Measurements from ENCODE around the gene SH3RF3.

SH3RF3 gene

DNA sequence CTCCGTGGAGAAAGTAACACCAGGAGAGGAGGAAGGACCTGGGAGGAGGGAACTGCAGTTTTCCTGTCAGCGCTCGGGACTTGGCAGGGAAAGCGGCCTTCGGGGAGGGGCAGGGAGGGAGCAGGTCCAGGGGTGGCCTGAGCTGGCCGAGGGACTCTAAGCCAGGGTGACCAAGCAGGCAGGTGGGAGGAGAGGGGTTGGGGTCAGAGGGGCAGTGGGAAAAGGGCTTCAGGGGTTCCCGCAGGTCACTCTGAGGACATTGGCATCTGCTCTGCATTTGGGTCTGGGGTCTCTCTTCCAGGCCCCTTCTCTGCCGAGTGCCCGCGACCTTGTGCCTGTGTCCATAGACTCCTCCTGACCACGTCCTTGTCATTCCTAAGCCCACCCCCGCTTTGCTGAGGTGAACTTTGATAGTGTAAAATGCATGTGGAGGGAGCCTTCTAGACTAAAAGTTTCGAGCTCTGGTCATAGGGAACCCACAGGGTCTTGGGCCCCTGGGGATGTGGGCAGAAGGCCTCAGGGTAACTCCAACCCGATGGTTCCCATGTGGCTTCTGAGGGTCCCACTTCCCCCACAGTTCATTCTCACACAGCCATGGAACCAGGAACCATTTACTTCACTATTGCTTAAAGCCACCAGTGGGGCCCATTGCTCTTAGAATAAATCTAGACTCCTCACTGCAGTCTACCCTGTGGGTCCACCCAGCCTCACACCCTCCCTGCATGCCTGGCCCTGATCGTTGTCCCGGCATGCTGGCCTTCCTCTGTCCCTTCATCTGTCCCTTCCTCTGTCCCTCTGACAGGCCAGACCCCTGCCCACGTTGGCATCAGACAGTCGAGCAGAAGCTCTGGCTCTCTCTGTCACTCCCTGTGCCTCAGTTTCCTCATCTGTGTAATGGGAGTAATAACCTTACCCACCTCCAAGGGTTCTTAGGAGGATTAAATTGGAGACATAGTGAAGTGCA lies 255.6 kb downstream of the SH3RF3 start:
- DNase-seq, result no peak

DNA sequence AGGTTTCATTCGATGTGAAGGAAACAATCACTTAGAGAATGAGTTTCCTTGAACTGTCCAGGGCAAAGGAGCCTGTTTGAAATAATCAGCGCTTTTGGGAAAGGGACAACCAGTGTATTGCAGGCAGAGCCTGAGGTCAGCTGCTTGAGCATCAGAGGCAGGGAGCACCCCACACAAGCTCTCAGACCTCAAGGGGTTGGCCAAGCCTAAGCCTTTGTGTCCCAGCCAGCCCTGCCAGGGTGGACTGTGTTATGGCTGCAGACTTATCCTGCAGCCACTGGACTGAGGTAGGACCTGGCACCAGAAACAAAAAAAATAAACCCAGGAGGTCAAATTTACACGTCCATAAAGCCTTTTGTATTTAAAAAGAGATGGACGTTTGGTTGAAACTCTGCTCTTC lies 256.5 kb downstream of the SH3RF3 start:
- DNase-seq, result no peak

DNA sequence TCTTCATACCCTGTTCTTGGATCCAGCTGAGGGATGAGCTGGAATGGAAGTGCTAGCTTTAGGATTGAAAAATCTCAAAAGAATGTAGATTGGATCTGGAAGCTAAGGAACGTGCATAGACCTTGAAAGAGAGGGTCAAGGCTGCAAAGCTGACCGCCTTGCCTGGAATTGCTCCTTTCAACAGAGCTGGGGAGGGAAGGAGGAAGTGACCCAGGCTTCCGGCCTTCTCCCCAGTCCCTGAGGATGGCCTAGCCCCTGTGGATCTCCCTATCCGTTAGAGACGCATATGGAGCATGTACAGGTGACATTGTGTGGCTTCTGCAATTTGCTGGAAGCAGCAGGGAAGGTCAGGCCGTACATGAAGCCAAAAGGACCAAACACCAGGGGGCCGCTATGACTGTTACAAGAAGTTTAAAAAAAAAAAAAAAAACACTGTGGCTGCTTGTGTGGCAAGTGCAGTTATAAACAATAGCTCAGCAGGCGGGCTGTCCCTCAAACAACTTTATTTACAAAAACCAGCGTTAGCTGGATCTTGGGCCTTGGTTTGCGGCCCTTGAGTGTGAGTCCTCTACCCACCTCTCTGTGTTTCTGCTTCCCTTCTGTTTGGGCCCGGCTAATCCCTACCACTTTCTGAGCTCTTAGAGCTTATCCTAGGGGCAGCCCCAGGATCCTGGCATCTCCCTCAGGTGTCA lies 257.1 kb downstream of the SH3RF3 start:
- no peak for DNase-seq

DNA sequence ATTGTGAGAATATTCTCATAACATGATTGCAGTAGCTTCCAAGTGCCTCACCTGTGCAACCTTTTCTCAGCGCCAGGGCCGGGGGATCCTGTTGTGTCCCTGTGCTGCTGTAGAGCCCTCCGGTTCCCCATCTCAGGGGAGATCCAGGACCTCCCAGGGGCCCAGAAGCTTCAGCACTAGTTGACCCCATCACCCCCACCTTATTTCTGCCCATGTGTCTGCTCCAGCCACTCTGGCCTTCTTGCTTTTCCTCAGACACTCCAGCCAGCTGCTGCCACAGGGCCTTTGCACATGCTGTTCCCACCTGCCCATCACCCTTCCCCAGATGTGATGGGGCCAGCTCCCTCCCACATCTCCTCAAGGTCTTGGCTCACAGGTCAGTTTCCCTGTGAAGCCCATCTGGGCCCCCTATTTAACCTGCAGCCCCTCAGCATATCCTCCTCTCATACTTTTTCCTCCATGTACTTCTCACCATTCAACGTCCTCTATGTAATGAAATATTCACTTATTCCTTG lies 258.3 kb downstream of the SH3RF3 start:
- DNase-seq, result no peak

DNA sequence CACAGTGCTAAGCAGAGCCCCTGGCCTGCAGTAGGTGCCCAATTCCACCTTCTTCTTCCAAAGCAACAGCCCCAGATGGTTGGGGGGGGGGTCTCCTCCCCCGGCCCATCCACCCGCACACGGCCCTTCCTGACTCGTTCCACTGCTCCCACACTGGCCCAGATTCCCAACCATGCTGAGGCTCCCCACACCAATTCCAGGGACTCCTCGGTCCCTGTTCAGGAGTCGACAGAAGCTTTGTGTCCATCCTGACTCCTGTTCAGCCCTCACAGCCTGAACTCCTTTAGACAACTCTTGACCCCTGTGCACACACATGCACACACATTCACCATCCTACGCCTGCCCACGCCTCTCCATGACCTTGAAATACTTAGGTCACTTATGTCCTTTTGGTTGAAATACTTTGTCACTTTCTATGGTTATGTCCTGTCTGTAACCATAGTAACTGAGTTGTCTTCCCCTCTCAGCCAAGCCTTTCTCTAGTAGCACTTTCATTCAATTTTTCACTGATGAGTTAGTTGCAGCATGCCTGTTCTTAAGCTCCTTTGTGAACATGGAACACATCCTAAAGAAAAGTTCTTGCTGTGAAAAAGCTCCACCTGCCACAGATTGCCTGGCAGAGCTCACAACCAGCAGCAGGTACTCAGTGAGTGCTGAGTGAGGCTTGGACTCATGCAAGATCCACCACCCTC lies 258.9 kb downstream of the SH3RF3 start:
- DNase-seq, result no peak

DNA sequence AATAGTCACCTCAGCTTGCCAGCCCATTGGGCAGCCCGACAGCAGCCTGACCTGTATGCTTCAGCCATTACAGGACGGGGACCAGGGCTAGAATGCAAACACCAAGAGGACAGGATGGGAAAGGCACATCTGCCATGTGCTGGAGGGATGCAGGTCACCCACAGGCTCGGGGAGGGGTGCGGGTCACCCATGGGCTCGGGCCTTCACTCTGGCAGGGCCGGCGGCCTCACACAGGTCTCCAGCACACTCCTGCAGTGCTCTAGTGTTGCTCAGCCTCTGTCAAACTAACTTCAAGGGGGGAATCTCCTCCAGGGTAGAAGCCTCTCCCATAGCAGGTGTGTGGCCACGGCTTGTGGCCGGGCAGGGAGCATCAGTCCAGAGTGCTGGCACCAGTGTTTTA lies 262.2 kb downstream of the SH3RF3 start:
- no peak for DNase-seq

DNA sequence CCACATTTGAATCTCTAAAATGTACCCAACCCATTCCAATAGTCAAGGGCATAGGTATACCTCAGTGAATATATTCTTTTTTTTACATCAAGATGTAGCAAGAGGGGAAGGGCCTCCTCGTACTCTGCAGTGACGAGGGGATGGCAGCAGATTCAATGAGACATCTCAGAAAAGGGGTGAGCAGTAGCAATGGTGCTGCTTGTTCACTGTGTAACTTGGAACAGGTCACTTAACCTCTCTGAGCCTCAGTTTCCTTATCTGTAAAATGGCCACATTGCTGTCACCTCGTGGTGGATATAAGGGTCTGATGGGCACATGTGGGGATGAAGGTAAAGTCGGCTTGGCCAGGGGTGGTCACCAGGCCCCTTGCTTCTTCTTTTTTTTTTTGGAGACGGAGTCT lies 263.1 kb downstream of the SH3RF3 start:
- DNase-seq, result no peak

DNA sequence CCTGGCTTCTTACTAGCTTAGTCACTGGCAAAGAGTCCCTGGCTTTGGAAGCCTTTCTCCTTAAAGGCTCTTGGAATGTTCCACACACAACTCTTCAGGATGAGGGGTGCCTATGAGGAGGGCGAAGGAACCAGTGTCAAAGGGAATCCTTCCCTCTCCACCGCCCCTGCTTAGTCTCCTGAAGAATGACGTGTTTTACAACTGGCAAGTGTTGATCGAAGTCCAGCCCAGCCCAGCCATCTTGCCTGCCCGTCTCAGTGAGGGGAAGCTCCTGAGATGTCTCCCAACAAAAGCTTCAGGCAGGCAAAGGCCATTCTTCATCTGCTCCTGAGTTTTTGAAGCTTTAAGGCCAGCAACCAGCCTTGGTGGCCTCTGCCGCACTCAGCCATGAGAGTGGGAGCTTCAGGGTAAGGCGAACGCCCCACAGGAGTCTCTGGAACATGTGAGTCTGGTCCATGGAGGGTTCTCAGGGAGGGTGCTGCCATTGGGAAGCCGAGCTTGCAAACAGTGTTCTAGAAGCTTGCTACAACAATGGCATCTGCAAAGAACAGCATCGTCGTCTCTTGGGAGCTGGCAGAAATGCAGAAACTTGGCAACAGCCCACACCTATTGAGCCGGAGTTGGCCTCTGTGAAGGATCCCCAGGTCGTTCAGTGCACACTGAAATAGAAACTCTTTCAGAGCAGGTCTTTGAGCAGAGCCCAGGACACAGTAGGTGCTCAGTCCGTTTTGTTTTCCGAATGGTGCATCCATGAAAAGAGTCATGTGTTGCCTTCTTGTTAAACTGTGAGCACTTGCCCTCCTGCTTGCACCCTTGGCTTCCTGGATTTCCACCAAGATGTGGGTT lies 264.0 kb downstream of the SH3RF3 start:
- no peak for DNase-seq

DNA sequence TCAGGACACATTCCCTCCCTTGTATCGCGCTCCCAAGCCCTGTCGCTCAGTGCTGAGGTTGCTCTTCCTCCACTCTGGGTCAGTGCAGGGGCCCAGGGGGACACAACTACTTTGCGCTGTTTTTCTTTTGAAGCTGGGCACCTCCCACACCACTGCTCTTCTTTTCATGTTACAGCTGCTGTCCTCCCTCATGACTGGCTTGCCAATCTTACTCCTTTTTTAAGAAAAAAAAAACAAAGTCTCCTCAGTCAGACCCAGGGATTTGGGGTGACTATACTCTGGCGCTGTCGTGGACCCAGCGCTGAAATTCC lies 264.6 kb downstream of the SH3RF3 start:
- DNase-seq, result no peak

DNA sequence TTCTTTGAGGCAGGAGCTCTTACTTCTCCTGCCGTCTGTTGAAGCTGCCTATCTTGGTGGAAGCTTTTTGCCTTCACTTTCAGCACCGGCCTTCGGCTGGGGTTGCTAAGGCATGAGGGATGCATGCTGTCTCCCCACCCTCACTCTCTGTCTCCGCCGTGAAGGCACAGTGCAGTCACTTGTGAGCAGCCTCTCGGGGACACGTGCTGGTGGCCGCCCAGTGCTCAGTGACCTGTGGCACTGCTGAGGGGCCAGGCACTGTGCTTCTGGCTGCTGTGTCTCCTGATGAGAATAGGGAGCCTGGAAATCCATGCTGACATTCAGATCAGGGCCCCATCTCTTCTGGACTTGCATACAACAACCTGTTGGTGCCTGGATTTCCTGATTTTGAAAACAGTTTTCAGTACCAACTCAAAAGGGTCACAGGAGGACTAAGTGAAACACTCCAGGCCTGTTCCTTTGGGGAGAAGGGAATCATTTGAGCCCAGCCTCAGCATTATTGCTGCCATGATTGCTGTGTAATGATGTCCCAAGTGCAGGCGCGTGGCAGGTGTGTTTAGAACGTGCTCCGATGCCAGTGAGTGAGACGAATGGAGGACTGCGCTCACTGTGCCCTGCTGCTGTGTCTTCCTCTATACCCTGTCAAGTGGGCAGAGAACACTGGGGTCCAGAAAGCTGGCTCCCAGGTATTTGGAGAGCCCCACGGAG lies 266.6 kb downstream of the SH3RF3 start:
- DNase-seq, result no peak

DNA sequence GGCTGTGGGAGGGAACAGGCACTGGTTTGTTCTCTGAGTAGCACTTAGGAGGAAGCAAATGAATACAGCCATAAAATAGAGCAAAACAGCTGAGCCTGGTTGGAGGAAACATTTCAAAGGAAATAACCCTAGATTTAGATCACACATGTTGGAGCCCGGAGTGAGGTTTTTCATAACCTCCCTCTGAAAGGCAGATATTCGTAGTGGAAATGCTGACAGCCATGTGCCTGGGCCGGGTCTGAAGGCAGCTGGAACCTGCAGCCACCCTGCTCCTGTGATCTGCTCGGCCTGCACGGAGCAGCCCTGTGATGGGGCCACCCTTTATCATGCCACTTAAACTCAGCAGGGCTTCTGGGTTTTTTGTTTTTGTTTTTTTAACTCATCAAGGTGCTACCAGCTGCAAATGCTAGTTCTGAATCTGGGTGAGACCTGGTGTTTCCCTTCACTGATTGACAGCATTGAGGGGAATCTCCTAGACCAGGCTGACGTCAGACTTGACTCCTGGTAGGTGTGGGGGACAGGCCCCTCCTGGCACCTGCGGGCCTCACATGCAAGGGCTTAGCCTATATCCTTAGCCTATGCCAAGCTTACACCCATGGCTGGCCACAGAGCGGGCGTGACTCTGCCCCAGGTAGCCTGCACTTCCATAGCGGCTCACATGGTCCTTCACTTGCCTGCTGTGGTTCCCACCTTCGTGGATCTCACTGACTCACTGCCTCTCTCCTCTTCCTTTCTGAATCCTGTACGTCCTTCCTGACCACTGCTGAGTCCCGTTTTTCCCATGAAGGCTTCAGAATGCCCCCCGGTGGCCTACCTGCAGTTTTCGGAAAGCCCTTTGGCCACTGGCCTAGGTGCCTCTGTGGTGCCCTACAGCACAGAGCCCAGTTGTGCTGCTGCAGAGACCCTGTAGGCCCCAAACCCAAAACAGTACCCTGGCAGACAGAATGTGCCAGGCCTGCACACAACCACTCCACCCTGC lies 267.5 kb downstream of the SH3RF3 start:
- no peak for DNase-seq

DNA sequence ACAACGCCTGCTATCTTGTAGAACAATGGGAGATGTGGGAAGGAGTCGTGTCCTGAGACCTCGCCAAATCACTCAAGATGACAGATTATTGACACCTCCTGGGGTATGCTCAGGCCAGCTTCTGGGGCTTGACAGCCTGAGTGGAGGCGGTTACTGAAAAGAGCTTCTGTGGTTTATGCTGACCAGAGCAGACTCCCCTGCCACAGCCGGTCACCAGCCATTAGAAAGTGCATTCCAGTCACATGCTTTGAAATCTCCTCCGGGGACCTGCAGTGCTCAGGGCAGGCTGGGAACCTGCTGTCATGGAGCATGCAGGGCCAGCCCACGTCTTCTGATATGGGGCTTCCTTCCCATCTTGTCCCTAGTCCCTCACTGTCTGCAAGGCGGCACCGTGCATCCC lies 268.9 kb downstream of the SH3RF3 start:
- DNase-seq, result no peak

DNA sequence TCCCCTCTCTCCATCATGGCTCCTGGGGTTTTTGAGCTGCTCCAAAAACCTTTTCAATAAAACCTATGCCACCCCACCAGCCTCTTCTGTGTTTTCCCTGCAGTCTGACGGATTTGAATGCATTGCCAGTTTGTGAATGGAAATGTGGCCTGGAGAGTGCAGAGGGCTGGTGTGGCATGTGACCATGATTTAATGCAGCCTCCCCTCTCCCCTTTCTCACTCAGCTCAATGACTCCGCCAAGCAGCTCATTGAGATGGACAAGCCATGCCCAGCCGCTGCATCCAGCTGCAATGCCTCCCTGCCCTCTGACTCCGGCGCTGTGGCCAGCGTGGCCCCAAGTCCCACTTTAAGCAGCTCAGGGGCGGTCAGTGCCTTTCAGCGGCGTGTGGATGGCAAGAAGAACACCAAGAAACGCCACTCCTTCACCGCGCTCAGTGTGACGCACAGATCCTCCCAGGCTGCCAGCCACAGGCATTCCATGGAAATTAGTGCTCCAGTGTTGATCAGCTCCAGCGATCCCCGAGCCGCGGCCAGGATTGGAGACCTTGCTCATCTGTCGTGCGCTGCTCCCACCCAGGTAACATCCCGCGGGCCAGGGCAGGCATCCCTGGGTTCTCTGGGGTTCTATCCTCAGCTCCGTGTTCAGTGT lies 269.5 kb downstream of the SH3RF3 start:
- no peak for DNase-seq

DNA sequence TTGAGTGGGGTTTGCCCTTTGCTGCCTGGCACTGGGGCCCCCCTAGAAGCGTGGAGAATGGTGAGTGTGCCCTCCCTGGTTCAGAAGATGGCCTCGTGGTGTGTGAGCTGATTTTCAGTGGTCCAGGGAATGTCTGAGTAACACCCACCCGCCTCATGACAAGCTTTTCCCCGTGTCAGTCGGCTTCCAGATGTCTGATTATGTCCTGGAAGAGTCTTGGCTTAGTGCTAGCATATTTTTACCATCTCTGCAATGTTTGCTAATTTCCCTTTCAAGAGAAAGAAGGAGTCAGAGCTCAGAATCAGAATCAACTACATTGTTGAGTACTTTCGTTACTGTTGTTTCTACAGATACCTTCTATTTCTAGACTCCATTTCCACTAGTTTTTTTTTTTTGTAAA lies 270.1 kb downstream of the SH3RF3 start:
- DNase-seq, result no peak

DNA sequence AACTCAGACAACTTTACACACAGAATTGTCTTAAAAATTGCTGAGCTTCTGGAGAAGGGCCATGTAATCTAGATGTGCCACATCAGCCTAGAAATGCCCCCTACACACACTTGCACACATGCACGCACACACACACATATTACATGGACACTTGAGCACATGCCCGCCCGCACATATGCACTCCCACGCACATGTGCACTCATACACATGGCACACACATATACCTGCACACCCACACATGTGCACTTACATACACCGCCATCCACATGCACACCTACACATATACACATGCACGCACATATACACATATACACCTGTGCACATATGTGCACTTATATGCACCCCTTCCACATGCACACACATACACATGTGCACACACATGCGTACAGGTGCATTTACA lies 271.1 kb downstream of the SH3RF3 start:
- no peak for DNase-seq

DNA sequence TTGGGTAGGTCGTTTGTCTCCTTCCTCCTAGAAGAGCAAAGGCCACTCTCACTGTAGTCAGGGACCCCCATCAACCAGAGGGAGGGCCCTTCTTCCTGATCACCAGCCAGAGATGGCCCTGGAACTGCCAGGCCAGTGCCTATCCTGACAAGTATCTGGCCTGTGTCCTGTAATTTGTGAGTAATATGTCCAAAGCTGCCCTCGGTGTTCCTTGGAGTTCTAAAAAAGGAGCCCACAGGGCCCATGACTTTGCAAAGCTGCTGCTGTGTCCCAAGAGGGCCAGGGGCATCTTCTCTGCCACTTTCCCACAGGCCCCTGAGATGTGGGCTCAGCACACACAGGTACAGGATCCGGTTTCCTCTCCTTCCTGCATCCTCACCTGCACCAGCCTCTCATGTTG lies 272.4 kb downstream of the SH3RF3 start:
- DNase-seq, result no peak

DNA sequence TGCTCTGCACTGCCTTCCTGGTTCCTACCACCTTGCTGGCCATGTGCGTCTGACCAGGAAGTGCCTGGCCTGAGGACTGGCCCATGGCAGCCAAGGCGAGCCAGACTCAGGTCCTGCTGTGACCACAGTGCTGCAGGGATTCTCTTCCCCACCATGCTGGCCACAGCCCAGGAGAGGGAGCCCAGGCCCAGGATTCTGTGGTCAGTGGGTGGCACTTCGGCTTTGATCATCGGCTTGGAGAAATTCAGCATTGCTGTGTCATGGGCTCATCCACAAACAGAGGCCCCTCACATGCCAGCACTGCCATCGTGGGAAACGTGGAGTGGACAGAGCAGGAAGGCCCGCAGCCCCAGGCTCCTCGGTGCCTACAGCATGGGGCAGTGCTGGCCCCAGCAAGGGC lies 273.2 kb downstream of the SH3RF3 start:
- no peak for DNase-seq

DNA sequence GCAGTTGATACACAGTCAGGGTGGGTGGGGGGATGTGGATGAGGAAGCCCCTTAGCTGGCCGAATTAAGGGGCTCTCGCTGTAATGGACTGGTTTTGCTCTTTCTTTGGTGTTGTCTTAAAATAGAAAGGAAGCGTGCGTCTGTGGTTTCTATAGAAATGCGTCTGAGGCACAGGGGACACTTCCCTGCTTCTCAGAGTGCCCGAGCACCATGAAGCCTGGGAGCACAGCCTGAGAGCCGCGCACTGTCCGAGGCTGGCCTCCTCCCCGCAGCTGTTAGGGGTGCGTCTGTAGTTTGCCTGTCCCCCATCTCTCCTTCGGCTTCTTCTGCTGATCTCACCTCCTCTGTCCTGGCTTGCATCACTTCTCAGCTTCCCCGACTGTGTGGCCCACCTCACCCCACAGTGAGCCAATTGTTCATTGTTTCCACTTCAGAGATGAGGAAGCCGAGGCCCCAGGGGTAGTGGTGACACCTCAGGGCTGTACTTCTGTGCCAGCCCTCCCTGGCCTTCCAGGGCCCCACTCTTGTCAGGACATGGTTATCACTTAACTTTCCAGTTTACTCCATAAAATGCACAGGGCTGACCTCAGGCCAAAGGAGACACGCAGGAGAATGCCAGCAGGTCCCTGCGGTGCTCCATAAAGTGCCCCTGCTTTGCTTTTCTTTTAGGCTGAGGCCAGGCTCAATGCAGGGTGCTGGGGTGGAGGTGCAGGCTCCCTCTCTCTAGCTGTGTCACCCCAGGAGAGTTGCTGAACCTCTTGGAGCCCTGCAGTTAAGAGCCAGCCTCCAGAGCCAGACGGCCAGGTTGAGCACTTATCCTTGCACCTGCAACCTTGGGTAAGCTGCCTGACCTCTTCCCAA lies 274.2 kb downstream of the SH3RF3 start:
- DNase-seq, result no peak

DNA sequence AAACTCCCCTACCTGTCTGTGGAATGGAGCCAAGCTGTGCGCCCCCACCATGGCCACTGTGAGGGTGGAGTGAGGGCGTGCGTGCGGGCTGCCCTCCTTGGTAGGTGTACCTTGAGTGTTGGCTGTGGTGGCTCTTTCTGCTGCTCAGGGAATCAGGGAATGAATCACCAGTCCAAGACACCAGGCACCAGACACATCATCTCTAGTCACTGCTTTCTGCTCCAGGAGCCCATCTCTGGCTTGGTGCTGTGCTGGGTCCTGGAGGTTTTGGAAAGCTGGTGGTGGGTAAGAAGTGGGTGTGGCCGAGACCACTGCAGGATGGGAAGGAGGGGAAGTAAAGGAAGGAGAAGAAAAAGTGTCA lies 274.8 kb downstream of the SH3RF3 start:
- no peak for DNase-seq

All from NCI-H2029 treated with DMSO at 0.1 percent for 48 hours (cell line).